Measurements from ENCODE around the gene CNR2. TPM values are rescaled to one million over a fixed set of nuclear protein-coding genes. Genes with fewer than 3 reads are reported as not detected.
A peak's percentile ranks its signal among the peaks of the same experiment; 100 is the strongest.
"Not testable (repeated sequence)": the region's sequence is repeated elsewhere in the genome, so short reads cannot be mapped to it uniquely, and the experiment has no call there.

The CNR2 gene
- total RNA-seq, 1 donor from 2014 or later: 0.12 TPM

DNA sequence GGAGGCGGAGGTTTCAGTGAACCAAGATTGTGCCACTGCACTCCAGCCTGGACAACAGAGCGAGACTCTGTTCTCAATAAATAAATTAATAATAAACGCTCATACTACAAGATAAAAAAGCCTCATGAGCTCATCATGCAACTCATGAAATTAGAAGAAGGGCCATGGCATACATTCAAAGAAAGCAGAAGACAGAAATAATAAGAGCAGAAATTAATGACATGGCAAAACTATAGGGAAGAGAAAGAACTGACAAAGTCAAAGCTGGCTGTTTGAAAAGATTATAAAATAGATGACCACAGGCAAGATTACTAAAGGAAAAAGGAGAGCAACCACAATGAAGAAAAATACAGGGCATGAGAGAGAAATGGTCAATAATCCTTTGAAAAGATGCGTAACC is 30.4 kb downstream of the CNR2 start:
- ATAC-seq: no peak

DNA sequence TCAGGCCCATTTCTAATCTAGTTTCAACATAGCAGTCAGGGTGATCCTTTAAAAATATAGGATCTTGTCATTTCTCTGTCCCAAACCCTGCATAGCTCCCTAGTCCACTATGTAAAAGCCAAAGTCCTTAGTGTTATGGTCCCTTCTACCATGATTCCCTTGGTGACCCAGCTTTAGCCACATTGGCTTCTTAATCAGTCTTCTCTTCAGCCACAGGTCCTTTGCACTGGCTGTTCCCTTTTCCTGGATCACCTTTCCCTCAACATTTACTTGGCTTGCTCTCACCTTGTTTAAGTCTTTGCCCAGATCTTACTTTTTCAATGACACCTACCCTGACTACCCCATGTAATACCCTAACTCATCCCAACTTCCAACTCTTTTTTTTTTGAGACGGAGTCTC is 33.4 kb downstream of the CNR2 start:
- ATAC-seq: no peak

DNA sequence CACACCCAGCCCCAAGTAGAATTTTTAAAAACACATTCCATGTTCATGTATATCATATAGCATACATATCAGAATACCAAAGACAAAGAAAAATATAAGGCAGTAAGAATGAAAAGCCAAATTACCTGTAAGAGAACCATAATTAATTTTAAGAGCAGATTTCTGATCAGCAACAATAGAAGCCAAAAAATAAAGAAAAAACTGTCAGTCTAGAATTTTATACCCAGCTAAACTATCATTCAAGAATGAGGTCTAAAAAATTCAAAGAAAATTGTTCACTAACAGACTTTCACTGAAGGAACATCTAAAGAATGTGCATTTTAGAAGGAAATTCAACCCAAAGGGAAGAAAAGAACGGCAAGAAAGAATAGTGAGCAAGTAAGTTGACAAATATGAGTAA is 34.5 kb downstream of the CNR2 start:
- ATAC-seq: no peak

DNA sequence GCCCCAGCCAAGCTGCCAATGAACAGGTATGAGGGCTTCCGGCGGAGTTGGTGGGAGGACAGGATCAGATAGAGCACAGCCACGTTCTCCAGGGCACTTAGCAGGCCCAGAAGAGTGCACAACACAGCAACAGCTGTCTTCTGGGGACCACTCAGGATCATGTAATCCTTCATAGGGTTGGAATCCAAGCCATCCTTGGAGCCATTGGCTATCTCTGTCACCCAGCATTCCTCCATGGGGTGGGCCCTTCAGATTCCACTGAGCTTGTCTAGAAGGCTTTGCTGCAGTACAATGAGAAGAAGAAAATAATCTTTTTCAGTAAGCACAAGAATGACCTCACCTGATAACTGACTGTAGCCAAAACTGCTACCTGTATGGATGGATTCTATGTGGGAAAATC is 37.8 kb downstream of the CNR2 start:
- ATAC-seq: no peak

DNA sequence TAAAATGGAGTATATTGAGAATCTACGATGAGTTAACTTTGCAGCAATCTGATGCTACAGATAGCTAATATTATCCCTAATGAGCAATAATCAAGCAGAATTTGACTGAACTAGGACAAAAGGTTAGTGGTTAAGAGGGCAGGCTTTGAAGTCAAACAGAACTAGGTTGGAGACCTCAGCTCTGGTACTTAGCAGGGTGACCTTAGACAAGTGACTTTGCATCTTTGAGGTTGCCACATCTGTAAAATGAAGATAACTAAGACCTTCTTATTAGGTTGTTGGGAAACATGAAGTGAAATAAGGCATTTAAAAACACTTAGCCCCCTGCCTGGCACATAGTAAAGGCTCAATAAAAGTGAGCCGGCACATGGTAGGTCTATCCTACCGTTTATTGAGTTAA is 40.7 kb downstream of the CNR2 start:
- ATAC-seq: no peak

DNA sequence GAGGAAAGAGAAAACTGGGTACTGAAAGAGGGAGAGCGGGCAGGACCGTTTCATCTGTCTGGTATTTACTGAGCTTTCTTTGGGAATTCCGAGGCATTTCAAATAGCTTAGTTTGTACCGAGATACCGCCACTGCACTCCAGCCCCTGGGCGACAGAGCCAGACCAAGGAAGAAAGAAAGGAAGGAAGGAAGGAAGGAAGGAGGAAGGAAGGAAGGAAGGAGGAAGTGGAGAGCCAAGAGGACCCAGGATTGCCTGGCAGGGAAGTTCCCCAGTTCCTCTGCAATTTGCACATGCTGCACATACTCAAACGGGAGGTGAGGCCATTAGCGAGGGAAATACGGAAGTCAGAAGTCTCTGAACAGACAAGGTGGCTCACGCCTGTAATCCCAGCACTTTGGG is 44.1 kb downstream of the CNR2 start:
- ATAC-seq: no peak

DNA sequence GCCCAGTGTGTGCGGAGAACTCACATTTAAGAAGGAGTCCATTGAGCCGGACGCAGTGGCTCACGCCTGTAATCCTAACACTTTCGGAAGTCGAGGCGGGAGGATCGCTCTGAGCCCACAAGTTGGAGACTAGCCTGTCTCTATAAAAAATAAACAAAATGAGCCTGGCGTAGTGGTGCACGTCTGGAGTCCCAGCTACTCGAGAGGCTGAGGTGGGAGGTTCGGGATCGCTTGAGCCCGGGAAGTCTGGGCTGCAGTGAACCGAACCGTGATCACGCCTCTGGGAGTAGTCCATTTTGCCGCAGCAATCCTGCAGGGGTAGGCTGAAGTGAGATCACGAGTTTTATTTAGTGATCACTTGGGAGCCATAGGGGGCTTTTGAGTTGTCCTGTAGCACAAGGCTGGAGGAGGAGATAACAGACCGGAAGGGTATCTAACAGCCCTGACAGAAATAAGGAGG is 44.6 kb downstream of the CNR2 start:
- peak; percentile 4 for ATAC-seq

DNA sequence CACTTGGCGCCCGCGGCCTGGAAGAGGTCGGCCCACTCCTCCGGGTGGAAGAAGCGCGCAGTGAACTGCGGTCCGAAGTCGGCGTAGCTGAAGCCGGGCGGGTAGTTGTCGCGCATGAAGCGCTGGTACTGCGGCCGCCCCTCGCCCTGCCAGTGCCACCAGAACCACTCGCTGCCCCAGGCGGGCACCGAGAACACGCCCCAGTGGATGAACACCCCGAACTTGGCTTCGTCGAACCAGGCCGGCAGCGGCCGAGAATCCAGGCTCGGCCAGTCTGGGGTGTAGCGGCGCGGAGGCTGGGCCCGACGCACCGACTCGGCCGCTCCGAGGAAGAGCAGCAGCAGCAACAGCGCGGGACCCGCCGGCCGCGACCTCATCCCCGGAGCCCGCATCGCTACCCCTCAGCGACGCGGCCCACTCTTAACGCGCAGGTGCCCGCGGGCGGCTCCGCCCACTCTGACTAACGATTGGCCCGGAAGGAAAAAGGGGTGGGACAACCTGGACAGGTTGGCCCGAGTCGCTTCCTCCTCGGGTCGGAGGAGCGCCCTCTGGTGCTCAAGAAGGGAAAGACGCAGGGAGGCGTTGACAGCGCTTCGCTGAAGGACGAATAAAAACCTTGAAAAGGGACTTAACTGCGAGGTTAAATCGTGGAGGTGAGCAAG is 45.1 kb downstream of the CNR2 start, which contains the start of gene FUCA1:
FUCA1 (minus strand) TSS at position 396 of the 662 bp plus-strand sequence; CDS start at position 392, 4 bp downstream.
- peak; percentile 97 for ATAC-seq

DNA sequence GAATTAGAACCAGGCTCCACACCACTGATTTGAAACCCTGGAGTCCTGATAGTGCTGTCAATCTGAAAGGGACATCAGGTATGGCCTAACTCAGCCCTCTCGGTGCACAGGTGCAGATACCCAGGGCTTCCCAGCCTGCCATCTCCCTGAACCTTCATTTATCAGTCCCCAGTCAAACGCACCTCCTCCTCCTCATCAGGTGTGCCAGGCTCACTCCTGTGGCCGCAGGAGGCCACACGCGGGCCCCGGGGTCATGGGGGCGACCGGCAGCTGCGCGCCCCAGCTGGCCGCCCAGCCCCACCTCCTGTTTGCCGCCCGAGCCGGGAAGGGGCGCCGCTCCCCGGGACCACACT is 45.6 kb downstream of the CNR2 start:
- ATAC-seq: no peak

DNA sequence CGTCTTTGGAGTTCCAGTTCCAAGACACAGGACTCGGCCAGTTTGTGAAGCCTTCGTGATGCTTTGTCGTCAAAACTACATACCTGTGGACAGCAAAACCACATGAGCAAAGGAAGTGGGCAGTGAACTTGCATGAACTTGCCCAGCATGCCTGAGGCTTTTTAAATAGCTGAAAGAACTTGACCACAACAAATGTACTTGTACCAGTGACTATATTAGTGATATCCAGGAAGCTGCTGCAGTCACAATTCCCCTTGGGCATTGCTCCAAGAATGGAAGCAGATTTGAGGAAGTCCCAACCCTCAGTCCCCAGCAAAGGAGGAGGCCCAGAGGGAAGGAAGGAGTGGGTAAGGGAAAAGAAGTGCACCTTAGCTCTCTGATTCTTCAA is 47.6 kb downstream of the CNR2 start:
- ATAC-seq: no peak

DNA sequence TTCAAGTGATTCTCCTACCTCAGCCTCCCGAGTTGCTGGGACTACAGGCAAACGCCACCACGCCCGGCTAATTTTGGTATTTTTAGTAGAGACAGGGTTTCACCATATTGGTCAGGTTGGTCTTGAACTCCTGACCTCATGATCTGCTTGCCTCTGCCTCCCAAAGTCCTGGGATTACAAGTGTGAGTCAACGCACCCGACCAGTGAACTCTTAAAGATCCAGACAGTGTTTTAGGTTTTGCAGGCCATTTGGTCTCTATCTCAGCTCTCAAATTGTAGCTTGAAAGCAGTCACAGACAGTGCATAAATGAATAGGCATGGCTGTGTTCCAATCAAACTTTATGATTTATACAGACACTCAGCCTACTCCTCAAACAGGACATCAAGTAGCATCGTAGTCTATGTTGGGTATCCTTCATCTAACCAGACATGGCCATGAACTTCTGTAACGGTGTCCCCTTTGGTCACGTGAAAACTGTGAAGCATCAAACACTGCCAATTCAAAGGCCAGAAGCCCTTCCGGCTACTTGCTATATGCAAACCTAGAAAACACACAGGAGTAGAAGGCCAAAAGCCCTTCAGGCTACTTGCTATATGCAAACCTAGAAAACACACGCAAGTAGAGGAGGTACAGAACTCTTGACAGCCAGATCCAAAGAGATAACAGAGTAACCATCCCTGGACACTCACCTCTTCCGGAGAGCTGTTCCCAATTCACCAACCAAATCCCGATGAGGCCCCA is 48.2 kb downstream of the CNR2 start:
- ATAC-seq: no peak

DNA sequence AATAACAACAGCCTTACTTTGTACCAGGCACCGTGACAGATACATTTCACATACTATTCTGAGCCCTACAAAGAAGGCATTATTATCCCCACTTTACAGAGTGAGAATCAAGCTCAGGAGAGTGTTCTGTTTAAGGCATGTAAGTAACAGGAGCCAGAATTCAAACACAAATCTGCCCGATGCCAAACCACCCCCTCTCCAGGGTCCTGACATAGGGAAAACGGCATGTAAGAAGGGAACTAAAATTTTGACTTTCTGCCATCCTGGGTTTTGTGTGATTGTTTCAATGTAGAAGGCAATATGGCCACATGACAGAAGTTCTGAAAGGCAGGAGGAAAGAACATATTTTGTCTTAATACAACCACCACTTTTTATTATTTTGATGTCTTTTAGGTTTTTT is 50.5 kb downstream of the CNR2 start:
- ATAC-seq: no peak

DNA sequence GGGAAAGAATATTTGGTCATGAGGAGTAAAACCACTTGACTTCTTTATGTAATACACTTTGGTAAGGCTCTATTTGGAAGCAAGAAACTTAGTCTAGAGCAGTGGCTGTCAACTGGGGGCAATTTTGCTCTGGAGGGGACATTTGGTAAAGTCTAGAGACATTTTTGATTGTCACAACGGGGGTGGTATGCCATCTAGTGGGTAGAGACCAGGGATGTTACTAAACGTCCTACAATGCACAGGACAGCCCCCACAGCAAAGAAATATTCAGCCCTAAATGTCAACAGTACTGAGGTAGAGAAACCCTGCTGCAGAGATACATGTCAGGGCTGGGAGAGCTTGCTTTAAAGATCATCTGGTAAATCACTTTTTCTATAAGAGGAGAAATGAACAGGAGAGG is 58.6 kb downstream of the CNR2 start:
- no peak for ATAC-seq

DNA sequence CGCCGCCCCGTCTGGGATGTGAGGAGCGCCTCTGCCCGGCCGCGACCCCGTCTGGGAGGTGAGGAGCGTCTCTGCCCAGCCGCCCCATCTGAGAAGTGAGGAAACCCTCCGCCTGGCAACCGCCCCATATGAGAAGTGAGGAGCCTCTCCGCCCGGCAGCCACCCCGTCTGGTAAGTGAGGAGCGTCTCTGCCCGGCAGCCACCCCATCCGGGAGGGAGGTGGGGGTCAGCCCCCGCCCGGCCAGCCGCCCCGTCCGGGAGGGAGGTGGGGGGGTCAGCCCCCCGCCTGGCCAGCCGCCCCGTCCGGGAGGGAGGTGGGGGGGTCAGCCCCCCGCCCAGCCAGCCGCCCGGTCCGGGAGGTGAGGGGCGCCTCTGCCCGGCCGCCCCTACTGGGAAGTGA is 60.0 kb downstream of the CNR2 start:
- not testable (repeated sequence) for ATAC-seq

DNA sequence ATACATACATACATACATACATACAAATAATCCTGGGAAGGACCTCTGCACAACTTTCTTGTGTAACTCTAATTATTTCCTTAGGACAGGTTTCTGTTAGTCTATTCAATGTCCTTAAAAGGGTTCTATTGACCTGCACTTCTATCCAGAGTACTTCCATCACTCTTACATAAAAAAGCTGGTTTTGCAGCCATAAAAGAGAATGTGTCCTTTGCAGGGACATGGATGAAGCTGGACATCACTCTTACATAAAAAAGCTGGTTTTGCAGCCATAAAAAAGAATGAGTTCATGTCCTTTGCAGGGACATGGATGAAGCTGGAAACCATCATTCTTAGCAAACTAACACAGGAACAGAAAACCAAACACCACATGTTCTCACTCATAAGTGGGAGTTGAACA is 61.8 kb downstream of the CNR2 start:
- not testable (repeated sequence) for ATAC-seq

DNA sequence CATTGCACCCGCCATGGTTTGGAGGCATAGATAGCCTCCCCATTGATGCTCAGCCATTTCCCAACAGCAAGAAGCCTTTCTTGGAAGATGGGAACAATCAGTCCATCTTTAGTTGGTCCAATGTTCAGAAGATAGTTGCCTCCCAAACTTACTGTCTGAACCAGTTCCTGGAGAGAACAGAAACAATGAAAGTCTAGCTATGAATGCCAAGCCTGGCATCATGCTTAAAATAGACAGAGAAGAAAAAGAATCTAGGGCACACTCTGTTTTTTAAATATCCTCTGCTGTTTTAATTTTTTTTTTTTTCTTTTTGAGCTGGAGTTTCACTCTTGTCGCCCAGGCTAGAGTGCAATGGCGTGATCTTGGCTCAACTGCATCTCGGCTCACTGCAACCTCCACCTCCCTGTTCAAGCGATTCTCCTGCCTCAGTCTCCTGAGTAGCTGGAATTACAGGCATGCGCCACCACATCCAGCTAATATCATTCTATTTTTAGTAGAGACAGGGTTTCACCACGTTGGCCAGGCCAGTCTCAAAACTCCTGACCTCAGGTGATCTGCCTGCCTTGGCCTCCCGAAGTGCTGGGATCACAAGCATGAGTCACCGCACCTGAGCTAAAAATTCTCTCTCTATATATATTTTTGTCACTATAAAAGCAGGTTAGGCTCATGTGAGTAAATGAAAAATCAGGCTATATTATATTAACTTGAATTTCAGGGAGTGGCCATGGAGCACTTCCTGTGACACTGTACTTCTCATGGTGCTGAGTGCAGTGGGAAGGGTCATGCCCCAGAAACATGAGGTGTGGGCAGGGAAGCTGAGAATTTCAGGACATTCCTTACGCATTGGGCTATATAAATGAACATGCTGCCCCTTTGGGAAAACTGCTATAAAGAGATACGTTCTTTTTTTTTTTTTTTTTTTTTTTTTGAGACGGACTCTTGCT is 64.2 kb downstream of the CNR2 start:
- no peak for ATAC-seq

DNA sequence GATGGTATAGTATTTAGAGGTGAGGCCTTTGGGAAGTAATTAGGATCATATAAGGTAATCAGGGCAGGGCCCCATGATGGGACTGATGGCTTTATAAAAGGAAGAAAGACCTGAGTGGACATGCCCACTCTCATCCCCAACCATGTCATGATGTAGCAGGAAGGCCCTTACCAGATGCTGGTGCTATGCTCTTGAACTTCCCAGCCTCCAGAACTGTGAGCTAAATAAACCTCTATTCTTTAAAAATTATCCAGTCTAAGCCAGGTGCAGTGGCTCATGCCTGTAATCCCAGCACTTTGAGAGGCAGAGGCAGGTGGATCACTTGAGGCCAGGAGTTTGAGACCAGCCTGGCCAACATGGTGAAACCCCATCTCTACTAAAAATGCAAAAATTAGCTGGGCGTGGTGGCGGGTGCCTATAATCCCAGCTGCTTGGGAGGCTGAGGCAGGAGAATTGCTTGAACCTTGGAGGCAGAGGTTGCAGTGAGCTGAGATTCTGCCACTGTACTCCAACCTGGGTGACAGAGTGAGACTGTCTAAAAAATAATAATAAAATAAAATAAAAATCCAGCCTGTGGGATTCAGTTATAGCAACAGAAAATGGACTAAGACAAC is 65.6 kb downstream of the CNR2 start:
- ATAC-seq: not testable (repeated sequence)

DNA sequence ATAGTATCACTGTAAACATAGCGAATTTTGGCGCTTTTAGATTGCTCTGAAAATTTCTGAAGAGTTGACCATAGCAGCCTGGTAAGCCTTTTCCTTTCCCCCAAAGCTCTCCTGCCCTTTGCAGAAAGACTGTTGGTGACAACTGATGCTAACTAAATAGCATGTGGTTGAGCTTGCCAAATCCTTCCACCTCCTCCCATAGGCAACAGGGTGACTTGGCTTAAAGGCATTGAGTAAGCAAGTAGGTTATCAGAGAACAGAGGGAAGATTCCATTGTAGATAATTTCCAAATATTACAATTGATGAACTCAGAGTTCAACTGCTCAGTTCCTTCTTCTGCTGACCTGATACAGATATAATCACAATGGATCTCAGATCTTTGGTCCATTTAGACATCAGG is 68.0 kb downstream of the CNR2 start:
- no peak for ATAC-seq

DNA sequence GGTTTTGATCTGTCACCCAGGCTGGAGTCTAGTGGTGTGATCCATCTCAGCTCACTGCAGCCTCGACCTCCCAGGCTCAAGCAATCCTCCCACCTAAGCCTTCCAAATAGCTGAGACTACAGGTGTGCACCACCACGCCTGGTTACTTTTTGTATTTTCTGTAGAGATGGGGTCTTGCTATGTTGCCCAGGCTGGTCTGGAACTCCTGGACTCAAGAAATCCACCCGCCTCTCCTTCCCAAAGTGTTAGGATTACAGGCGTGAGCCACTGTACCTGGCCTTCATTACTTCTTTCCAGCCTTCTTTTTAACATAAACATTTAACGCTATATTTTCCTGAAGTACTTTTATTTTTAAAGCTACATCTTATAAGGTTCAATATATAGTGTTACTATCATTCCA is 69.5 kb downstream of the CNR2 start:
- no peak for ATAC-seq

DNA sequence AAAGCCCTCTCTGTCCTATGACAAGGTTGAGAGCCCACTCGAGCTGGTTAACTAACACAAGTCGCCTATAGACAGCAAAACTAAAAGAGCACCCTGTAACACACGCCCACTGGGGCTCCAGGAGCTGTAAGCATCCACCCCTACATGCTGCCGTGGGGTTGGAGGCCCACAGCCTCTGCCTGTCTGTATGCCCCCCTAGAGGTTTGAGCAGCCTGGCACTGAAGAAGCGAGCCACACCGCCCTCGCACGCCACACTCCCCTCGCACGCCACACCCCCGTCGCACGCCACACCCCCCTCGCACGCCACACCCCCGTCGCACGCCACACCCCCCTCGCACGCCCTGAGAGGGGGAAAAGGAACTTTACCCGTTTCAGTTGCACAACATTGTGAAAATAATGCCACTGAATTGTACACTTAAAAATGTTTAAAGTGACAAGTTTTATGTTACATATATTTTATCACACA is 74.7 kb downstream of the CNR2 start:
- ATAC-seq: peak; percentile 98

DNA sequence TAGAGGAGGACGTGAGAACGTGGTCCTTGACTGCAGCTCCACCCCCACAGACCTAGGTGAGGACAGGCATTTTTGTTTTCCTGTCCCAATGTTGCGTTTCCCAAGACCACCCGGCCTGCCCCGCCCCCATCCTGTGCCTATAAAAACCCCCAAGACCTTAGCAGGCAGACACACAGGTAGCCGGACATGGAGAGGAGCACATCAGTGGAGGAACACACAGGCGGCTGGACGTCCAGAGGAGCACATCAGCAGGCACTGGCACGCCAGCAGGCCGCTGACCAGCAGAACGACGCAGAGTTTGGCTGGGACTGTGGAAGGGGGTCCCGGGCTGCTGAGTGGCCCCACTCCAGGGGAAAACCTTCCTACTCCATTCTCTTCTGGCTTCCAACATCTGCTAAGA is 75.3 kb downstream of the CNR2 start:
- peak; percentile 36 for ATAC-seq

DNA sequence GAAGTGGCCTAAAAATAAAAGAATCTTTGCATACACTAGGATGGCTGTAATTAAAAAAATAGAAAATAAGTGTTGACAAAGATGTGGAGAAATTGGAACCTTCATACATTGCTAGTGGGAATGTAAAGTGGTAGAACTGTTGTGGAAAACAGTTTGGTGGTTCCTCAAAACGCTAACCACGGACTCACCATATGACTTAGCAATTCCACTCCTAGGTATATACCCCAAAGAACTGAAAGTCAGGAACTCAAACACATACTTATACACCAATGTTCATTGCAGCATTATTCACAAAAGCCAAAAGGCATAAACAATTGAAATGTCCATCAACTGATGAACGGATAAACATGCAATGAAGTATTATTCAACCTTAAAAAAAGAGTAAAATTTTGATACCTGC is 77.1 kb downstream of the CNR2 start:
- ATAC-seq: no peak

DNA sequence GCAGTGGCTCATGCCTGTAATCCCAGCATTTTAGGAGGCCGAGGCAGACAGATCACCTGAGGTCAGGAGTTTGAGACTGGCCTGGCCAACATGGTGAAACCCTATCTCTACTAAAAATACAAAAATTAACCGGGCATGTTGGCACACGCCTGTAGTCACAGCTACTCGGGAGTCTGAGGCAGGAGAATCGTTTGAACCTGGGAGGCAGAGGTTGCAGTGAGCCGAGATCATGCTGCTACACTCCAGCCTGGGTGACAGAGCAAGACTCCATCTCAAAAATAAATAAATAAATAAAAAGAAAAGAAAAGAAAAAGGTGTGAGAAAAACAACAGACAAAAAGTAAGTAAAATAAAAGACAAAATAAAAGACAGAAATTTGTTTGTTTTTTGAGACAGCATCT is 79.0 kb downstream of the CNR2 start:
- not testable (repeated sequence) for ATAC-seq
